SH-SY5Y (cell line): ENCODE data around the gene CORO2B.

Experiments used
- GATA2 ChIP-seq: IDR thresholded peaks from 2 replicates; pipeline ENCODE4 v1.6.1; 2011; ENCODE audit warnings: mild to moderate bottlenecking, low read depth, low read length
- GATA3 ChIP-seq: IDR thresholded peaks from 2 replicates; pipeline ENCODE4 v1.6.1; 2011; ENCODE audit warnings: low read depth, mild to moderate bottlenecking, low read length, moderate library complexity

DNA sequence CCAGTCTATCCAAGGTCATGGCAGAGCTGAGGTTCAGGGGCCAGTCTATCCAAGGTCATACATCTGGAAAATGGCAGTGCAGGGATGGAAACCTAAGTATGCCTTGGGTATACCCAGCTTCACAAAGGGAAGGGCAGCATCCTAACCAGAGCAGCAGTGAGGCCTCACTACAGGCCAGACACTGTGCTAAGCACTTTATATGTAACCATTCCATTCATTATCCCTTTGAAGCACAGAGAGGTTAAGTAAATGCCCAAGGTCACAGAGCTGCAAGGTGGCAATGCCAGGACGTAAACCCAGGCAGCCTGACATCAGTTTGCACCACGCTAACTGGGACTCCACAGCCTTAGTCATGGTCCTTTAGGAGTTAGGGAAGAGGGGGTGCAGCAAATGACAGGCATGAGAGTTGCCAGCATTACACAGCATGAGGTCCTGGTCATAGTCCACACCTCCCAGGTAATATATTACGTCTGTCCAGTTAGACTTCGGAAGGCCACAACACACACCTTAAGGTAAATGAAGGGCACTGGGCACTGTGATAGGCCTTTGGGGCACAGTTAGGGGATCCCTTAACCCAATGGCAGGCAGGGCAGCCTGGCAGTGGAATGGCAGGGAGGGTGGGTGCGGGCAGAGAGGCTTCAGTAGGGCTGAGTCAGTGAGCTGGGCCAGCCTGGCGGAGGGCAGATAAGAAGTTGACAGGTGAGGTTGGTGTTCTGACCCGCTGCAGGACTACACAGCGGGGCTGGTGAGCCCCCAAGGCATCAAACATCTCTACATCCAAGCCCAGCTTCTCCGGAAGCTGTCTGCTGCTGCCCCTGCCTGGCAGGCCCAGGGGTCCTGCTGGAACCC lies 21.1 kb upstream of the CORO2B start:
- TF ChIP-seq GATA3 (no peak), GATA2 (no peak)
